GM19239 (cell line): ENCODE data around the gene SLX4IP.
A peak's percentile ranks its signal among the peaks of the same experiment; 100 is the strongest.

ENCODE experiments used
- DNase-seq: peaks from one replicate; pipeline ENCODE4 v3.0.0; 2011; ENCODE audit warnings: low spot score; ENCODE audit not compliant: insufficient read length
- FAIRE-seq: peaks from 2 replicates; lab custom pipeline; 2011; peaks lifted over from hg19 to GRCh38; lab: Jason Lieb, UNC

SLX4IP gene

GRCh38 chr20:10490257-10490656, 55.2 kb downstream of the SLX4IP start:
- peak; percentile 26 for FAIRE-seq
- DNase-seq = no peak

DNA sequence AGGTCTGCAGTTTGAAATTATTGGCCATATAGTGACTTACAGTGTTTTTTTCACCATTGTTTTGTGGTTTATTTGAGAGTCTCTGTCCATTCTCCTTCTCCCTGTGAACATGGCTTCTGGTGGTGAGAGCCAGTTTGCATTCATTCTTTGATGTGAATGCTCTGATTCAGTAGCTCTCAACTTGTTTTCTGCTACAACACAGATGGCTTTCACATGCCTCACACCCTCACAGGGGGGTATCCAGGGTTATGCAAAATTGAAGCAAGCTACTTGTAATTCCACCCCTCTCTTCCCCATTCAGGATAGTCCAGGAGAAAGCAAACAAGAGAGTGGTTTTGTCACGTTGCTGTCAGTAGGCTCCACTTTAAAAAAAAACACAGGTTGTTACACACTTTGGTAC, 55.6 kb downstream of the SLX4IP start:
- no peak for FAIRE-seq
- no peak for DNase-seq

- FAIRE-seq = no peak
- no peak for DNase-seq
These were observed 57.0 kb downstream of the SLX4IP start for GRCh38 chr20:10492065-10492464.

- FAIRE-seq = no peak
These were observed 57.7 kb downstream of the SLX4IP start for GRCh38 chr20:10492844-10493243.

DNA sequence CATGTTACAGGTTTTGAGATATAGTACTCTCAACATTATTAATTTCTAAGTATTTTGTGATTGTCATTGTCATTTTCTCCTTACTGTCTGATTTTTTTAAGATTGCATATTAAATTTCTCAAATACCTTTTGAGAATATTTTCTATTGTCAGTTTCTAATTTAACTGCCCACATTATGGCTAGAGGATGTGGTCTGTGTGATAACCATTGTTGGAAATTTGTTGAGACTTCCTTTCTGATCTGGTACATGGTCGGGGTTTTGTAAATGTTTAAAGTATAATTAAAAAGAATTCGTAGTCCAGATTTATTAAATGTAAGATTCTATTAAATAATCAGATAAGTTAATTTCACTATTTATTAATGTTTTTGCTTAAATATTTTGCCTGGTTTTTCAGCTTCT, 60.1 kb downstream of the SLX4IP start:
- FAIRE-seq (no peak), DNase-seq (no peak)

More at GRCh38 chr20:10492844-10493243, 57.7 kb downstream of the SLX4IP start:
- no peak for DNase-seq

DNA sequence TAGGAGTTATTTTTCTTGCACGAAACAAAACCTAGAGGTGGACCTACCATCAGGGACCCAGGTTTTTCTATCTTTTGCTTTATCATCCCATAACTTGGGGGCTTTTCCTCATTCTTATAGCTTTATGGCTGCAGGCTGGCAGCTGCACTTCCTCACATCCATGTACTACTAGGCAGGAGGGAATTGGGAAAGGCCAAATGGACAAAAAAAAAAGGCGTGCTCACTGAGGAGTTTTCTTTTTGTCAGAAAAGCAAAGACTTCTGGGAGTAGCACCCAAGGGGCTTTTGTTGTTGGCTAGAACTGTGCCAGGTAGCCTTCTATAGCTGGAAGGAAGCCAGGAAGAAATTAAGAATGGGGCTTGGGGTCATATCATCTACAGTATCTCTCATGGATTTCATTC, 61.4 kb downstream of the SLX4IP start:
- no peak for FAIRE-seq

GRCh38 chr20:10497283-10497682, 62.2 kb downstream of the SLX4IP start:
- no peak for DNase-seq
- FAIRE-seq = no peak

More for the DNA sequence above, 61.4 kb downstream of the SLX4IP start:
- no peak for DNase-seq

DNA sequence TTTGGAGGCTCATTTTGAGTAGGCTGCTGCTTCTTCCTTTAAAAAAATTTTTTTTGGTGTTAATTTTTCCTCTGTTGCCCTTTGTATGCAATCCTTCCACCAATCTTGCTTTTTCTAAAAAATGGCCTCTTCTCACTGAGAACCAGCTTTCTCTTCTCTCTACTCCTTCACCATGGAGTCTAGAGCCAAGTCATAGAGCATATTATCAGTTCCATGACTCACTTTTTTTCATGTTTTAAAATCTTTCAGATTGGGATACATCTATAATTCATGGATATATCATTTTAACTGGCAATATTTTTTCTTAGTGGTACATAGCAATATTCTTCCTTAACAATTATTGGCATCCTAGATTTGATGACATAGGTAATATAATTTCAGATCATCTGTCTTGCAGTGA, 62.7 kb downstream of the SLX4IP start:
- DNase-seq (no peak), FAIRE-seq (peak; percentile 45)

DNA sequence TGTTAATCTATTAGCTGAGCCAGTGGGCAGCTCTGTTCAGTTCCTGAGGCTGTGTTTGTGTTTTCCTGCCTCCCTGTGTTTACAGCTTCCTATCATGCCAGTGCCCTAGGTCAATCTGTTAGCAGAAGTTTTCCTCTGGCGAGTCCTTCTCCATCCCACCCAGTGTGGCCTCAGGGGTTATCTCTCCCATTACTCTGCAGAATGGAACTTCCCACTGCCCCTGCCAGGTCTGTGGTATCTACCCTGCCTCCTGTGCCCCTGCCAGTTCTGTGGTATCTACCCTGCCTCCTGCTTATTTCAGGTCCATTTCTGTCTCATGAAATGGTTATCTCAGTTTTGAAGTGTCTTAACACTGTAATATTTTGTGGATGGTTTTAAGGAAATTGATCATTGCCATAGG, 63.1 kb downstream of the SLX4IP start:
- FAIRE-seq (peak; percentile 60), DNase-seq (no peak)

DNA sequence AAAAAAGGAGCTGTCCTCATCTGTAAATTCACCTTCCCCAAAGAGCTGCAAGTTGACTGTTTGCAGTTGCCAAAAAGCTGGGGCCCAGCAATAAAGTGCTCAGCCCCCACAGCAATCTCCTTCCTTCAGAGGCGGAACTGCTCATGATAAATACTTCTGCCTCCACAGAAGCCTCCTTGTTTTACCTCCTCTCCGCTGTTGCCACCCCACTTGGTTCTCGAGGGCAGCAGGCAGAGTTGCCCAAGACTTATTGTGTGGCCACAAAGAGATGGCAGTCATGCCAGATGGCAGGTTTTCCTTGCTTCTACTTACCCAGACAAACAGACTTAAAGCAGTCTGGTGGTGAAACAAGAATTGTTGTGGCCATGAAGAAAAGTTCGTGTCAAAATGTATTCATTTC, 66.3 kb downstream of the SLX4IP start:
- no peak for DNase-seq
- FAIRE-seq = no peak

GRCh38 chr20:10502098-10502526, 67.0 kb downstream of the SLX4IP start:
- peak; percentile 60 for FAIRE-seq
- DNase-seq = no peak

DNA sequence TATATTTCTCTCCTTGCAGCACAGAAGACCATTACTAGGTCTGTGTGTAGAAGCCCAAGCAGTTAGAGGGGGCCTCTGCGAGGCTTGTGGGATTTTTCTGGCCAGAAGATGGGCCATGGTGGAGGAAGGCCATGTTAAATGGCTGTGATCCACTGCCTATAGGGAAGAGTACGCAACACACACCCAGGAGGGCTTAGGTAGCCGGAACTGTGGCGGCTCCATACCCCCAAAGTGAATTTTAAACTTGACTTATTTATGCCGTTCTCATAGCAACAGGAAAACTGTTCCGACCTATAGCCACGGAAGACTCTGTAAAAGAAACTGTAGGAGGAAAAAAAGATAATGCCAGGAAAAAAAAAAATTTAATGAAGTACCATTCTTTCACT, 69.5 kb downstream of the SLX4IP start:
- DNase-seq = no peak

GRCh38 chr20:10504994-10505730, 70.1 kb downstream of the SLX4IP start:
- DNase-seq (no peak), FAIRE-seq (no peak)

More for the DNA sequence above, 69.5 kb downstream of the SLX4IP start:
- no peak for FAIRE-seq

- DNase-seq = no peak
- FAIRE-seq = no peak
These were observed 70.7 kb downstream of the SLX4IP start for GRCh38 chr20:10505827-10506226.

- FAIRE-seq (no peak), DNase-seq (no peak)
These were observed 71.9 kb downstream of the SLX4IP start for GRCh38 chr20:10507052-10507451.

DNA sequence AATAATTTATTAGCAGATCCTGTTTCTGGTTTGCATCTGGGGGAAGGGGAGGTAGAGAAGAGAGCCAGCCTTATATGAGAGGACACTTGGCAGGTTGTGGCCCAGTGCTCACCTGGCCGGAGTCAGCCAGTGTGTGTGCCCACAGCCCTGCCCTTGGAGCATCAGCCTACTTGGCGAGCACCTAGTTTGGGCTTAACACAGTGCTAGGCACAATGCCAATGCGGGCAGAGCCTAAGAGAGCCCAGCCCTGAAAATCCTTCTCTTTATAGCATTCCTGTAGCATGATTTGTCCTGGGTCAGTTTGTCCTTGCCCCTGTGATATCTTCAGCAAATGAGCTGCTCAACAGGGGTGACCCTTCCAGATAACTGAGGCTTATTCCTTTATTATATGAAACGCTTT, 73.0 kb downstream of the SLX4IP start:
- no peak for FAIRE-seq
- DNase-seq = no peak

DNA sequence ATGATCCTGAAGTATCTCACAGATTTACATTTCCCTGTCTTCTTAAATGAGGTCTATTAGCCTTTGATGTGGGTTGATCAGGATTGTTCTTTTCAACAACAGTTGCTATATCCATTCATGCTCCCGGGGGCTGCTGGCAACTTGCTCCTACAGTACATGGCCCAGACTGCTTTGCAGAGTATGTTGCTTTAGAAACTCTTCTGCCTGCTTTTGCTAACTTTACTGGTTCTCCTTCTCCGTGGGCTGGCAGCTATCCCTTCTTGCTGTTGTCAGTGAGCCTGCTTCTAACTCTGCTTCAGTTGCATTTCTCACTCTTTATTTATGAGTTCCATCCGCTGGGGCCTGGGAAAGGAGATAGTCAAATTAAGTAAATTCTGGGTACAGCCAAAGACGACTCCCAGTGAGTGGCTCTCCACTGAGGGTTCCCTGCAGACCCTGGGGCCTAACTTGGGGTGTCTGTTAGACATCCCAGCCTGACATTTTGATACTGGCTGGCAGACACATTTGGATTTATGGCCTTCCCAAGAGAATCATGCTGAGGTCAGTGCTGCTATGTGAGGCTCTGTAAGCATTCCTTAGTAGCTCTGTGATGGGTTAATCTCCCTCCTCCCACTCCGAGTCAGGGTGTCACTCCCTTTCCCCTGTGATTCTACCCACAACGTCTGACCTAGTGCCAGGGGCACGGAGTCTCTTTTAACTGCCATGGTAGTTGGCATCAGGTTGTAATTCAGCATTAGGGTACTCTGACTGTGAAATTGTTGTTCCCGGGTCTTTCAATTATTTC, 73.6 kb downstream of the SLX4IP start:
- FAIRE-seq (no peak), DNase-seq (no peak)

DNA sequence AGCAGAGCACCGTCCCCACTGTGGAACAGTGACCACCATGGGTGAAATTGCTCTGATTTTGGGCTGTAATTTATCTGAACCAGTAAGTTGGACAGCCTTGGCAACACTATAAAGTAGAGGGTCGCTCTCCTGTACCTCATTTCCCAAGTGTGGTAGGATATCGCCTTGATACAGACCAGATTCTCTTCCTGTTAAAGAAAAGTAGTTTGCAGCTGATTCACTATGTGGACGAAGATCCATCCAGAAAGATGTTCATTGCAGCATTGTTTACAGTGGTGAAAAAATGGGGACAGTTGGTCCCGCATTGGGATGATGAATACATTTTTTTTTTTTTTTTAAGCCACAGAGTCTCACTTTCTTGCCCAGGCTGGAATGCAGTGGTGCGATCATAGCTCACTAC, 74.3 kb downstream of the SLX4IP start:
- FAIRE-seq = no peak

DNA sequence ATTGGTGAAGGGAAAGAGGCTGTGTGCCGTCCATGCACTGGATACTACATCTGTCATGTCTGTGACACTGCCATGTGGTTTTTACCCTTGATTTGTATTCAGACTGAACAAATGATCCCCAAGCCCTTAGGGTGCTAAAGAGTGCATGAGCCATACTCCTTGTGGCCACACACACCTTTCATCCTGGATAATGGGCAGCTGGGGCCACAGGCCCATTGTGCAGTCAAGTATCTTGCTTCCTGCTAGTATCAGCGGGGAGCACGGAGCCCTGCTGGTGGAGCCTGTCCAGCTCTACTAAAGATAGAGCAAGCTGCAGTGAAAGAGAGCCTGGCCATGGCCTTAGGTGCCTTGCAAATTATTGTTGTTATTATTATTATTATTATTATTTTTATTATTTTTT, 75.1 kb downstream of the SLX4IP start:
- no peak for DNase-seq
- no peak for FAIRE-seq

More for the DNA sequence above, 74.3 kb downstream of the SLX4IP start:
- no peak for DNase-seq

DNA sequence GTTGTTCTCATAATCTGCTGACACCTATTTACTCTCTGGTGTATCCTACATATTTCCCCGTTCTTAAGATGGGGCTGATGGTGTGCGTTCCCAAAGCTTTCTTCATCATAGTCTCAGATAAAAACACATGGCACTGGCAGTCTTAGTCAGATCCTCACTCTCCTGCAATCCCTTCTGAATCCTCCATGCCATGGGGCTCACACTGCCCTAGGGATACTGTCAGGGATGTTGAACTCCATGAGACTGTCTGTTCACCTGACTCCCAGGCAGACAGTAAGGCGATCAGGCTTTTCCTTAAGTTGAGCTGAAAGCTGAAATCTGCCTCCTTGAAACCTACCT, 76.0 kb downstream of the SLX4IP start:
- no peak for DNase-seq
- peak; percentile 51 for FAIRE-seq

- FAIRE-seq (peak; percentile 96), DNase-seq (peak; percentile 56)
These were observed 76.6 kb downstream of the SLX4IP start for GRCh38 chr20:10511509-10512251.
